GM12875 (cell line): Measurements from ENCODE around the gene STARD3.

Experiments
- H3K4me3 ChIP-seq: one replicate; pipeline ENCODE4 v1.5.1; 2011; ENCODE audit warnings: low read depth, low read length, control low read depth
- CTCF ChIP-seq: IDR thresholded peaks from 2 replicates; pipeline ENCODE4 v1.5.1; 2011; ENCODE audit warnings: low read depth, mild to moderate bottlenecking, control low read depth, inconsistent platforms, low read length, moderate library complexity, borderline replicate concordance; ENCODE audit not compliant: insufficient read depth

Gene STARD3

GRCh38 chr17:39670746-39671145 is 33.8 kb downstream of the STARD3 start:
- no peak for TF ChIP-seq CTCF
- no peak overlapping the region for H3K4me3 ChIP-seq

DNA sequence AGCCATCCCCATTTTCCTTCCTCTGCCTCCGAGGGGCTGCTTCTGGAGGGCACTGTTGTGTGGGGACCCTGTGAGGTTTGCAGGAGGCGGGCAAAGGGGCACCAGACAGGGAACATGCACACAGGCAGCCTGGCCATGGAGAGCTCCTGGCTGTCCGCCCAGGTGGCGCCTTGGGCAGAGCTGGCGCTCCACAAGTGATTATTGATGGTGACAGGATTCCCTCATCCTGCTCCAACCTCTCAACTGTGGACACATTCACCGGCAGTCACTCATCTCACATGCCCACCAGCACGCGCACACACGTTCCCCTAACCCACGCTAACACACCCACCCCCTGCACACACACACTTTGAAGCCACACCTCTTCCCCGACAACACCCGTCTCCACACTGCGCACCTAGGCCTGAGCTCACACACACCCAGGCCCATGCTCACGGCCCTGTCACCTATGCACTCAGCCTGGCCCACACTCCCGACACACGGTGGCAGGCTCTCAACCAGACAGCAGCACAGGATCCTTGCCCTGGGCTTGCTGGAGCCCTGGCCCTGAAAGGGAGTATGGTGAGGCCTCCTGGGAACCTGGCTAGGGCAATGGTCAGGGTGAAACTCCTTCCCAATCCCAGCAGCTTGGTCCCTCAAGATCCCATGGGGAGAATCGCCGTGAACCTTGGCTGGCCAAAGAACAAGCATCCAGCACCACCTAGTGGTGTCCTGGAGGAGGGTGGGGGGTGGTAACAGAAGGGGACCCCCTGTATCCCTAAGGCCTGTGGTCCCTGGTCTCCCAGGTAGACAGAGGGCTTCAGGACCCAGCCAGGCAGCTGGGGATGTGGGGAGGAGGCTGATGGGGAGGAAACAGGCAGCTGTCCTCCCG is 34.9 kb downstream of the STARD3 start:
- no peak overlapping the region for H3K4me3 ChIP-seq
- peak; percentile 62 for TF ChIP-seq CTCF

- H3K4me3 ChIP-seq = no peak overlapping the region
- no peak for TF ChIP-seq CTCF
These were observed 35.8 kb downstream of the STARD3 start for GRCh38 chr17:39672522-39673334.

- no peak for TF ChIP-seq CTCF
- H3K4me3 ChIP-seq = no peak overlapping the region
These were observed 36.6 kb downstream of the STARD3 start for GRCh38 chr17:39673335-39674081.

DNA sequence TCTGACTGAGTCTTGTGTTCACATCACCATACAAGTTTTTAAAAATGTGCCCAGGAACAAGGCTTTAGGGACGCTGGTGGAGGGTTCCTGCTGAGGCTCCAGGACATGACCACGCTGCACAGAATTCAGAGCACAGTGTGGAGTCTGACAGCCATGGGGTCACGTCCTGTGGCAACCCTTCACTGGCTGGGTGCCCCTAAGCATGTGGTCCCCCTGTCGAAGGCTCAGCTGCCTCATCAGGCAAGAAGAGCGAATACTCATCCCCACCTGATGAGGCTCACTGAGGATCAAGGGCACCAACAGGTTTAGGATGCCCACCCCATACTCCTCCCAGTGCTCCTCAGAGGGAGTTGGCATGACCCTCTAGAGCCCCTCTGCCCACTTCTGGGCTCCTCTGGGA is 37.2 kb downstream of the STARD3 start:
- TF ChIP-seq CTCF = no peak
- no peak overlapping the region for H3K4me3 ChIP-seq

DNA sequence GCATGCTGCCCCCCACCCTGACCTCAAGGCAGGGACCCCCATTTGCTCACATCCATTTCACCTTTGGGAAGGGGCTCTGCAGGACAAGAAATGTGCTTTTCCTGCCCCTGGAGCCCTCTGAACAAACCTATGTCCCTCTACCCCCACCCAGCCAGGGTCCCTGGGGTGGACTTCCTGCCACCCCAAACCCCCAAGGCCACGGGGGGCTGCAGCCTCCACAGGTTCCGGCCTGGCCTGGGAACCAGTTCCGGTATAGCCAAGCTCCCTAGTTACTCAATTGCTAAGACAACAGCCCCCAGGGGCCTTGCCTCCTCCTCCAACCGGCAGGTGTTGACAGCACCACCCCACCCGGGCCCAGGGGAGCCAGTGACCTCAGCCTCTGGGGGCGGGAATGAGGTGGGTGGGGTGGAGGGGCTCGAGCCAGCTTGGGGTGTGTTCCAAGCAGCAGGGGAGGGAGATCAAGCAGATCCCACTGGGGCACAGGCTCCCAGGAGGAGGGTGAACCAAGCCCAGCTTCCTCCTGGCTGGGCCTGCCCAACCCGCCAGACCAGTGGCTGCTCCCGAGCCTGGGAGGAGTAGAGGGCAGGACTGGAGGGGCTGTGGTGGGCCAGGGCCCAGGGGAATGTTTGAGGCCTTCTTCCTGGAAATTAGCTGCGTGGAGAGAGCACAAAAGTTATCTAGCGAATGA is 37.9 kb downstream of the STARD3 start:
- H3K4me3 ChIP-seq = no peak overlapping the region
- TF ChIP-seq CTCF = no peak
